ENCODE data around the gene ANKRD31.

DNA sequence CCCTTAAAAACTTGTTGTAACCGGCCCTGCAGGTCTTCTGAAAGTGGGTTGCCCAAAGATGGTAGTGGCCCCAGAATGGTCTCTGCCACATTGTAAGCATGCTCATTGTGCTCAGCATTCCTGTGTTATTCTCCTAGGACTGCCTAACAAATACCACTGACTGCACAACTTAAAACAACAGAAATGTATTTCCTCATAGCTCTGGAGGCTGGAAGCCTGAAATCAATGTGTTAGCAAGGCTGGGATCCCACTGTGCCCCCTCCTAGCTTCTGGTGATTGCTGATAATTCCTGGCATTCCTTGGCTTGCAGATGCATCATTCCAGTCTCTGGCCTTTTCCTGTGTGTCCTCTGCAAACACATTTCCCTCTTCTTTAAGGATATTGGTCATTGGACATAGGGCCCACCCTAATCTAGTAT lies 180.9 kb downstream of the ANKRD31 start:
- TF ChIP-seq, protein P1, sequence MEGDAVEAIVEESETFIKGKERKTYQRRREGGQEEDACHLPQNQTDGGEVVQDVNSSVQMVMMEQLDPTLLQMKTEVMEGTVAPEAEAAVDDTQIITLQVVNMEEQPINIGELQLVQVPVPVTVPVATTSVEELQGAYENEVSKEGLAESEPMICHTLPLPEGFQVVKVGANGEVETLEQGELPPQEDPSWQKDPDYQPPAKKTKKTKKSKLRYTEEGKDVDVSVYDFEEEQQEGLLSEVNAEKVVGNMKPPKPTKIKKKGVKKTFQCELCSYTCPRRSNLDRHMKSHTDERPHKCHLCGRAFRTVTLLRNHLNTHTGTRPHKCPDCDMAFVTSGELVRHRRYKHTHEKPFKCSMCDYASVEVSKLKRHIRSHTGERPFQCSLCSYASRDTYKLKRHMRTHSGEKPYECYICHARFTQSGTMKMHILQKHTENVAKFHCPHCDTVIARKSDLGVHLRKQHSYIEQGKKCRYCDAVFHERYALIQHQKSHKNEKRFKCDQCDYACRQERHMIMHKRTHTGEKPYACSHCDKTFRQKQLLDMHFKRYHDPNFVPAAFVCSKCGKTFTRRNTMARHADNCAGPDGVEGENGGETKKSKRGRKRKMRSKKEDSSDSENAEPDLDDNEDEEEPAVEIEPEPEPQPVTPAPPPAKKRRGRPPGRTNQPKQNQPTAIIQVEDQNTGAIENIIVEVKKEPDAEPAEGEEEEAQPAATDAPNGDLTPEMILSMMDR (conservative IDR thresholded peaks at IDR 0.05; ENCODE audit: low read depth, low read length): no peak
- no peak for TF ChIP-seq EZH2 (IDR thresholded peaks at IDR 0.05; ENCODE audit: low read length, unreplicated experiment)

Data from PC-3 (cell line).